Measurements from ENCODE around the gene PLAGL2.
"Not testable (repeated sequence)": the region's sequence is repeated elsewhere in the genome, so short reads cannot be mapped to it uniquely, and the experiment has no call there.

The PLAGL2 gene, protein sequence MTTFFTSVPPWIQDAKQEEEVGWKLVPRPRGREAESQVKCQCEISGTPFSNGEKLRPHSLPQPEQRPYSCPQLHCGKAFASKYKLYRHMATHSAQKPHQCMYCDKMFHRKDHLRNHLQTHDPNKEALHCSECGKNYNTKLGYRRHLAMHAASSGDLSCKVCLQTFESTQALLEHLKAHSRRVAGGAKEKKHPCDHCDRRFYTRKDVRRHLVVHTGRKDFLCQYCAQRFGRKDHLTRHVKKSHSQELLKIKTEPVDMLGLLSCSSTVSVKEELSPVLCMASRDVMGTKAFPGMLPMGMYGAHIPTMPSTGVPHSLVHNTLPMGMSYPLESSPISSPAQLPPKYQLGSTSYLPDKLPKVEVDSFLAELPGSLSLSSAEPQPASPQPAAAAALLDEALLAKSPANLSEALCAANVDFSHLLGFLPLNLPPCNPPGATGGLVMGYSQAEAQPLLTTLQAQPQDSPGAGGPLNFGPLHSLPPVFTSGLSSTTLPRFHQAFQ

DNA sequence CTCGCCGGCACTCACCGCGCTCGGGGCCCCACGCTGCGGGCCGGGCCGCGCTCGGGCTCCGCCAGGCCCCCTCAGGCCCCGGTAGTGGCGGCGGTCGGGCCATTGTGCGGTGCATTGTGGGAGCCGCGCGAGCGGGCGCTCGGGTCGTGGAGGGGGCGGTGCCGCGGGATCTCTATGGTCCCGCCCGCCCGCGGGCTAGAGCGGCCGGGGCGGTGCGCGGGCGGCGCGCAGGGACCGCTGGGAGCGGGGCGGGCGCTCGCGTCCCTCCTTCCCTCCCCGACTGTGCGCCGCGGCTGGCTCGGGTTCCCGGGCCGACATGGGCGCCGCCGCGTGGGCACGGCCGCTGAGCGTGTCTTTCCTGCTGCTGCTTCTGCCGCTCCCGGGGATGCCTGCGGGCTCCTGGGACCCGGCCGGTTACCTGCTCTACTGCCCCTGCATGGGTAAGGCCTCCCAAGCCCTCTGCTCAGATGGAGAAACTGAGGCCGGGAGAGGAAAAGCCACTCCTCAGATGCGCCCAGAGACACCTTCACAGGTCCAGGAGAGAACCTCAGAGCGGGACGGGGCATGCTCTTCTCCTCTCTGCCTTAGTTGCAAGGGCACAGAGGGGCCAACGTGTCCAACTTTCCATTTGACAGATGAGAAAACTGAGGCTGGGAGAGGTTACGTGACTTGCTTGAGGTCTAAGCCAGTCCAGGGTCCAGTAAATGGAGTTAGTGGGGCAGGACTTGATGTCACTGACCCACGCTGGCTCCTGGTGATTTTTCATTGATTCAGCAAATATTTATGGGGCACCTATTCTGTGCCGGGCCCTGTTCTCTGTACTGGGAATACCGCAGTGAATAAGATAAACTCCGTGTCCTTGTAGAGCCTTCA is at the start of gene PLAGL2, which contains the start of gene POFUT1:
Gene PLAGL2 (minus strand): TSS at position 118 of the 873 bp plus-strand sequence. CDS start 5,565 bp downstream, outside the sequence.
Gene POFUT1 (plus strand): TSS at position 255 of the 873 bp plus-strand sequence. CDS start 62 bp downstream, at position 317.
- peak; percentile 93 for DNase-seq

DNA sequence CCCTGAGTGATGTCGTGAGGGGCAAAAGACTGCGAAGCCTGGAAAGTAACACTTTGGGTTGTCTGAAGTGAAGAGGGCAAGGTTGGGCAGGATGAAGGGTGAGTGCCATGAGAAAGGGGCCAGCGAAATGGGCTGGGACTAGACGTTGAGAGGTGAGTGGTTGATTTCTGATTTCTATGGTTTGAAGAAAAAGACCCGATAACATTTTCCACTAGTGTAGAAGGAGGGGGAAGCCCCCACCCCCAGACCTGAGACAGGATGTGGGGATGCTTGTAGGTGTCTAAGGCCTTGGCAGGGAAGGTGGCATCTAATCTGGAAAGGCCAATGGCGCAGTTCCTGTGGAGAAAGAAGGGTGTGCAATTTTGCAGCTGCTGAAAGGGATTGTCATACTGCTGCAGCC is 44.6 kb upstream of the PLAGL2 start:
- no peak for DNase-seq

DNA sequence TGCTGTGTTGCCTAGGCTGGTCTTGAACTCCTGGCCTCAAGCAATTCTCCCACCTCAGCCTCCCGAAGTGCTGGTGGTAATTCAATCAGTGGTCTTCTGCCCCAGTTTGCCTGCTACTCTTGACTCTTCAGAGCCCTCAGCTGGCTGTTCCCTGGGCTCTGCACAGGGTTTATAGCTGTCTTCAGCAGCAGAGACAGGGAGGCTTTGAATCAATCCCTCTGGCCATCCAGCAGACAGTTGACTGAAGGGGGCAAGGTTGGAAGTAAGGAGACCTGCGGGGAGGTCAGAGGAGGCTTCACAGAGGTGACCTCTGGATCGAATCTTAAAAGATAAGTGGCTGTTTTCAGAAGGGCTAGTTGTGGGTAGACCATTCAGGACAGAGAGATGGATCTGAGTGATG is 43.9 kb upstream of the PLAGL2 start:
- DNase-seq = no peak

DNA sequence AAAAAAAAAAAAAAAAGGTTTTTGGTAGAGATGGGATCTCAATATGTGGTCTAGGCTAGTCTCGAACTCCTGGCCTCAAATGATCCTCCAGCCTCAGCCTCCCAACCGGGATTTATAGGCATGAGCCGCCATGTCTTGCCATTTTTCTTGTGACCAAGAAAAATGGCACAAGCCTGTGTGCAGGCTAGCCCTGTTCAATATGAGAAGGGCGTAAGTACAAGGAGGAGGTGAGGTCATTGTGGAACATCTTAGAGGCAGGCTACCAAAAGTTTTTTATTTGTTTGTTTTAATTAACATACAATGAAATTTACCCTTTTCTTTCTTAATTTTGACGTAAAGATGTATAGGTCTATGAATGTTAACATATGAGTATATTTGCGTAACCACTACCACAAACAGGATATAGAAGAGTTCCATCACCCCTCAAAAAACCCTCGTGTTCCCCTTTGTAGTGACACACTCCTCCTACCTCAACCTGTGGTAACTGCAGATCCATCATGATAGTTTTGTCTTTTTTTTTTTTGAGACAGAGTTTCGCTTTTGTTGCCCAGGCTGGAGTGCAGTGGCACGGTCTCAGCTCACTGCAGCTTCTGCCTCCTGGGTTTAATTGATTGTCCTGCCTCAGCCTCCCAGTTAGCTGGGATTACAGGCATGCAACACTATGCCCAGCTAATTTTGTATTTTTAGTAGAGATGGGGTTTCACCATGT is 41.6 kb upstream of the PLAGL2 start:
- DNase-seq = no peak

DNA sequence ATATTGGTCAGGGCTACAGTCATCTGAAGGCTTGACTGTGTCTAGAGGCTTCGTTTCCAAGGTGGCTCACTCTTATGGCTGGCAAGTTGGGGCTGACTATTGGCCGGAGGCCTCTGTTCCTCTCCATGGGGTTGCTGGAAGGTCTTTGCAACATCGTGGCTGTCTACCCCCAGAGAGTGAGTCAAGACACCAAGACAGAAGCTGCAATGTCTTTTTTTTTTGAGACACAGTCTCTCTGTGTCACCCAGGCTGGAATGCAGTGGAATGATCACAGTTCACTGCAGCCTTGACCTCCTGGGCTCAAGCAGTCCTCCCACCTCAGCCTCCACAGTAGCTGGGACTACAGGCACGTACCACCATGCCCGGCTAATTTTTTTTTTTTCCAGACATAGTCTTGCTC is 40.5 kb upstream of the PLAGL2 start:
- DNase-seq = no peak

DNA sequence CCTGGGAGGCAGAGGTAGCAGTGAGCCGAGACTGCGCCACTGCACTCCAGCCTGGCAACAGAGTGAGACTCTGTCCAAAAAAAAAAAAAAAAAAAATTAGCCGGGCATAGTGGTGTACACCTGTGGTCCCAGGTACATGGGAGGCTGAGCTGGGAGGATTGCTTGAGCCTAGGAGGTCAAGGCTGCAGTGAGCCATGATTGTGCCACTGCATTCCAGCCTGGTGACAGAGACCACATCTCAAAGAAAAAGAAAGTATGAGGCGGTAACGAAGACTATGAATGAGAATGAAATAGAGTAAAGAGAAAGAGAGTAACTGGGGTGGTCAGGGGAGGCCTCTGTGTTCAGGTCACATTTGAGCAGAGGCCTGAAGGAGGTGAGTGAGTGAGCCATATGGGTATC is 38.7 kb upstream of the PLAGL2 start:
- DNase-seq = not testable (repeated sequence)

DNA sequence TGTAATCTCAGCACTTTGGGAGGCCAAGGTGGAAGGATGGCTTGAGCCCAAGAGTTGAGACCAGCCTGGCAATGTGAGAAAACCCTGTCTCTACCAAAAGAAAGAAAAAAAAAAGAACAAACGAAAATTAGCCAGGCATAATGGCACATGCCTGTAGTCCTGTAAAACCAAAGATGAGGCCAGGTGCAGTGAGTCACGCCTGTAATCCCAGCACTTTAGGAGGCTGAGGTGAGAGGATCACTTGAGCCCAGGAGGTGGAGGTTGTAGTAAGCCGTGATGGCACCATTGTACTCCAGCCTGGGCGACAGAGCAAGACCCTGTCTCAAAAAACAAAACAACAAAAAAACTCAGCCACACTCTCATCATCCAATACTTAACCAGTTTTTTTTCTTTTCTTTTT is 37.4 kb upstream of the PLAGL2 start:
- no peak for DNase-seq

DNA sequence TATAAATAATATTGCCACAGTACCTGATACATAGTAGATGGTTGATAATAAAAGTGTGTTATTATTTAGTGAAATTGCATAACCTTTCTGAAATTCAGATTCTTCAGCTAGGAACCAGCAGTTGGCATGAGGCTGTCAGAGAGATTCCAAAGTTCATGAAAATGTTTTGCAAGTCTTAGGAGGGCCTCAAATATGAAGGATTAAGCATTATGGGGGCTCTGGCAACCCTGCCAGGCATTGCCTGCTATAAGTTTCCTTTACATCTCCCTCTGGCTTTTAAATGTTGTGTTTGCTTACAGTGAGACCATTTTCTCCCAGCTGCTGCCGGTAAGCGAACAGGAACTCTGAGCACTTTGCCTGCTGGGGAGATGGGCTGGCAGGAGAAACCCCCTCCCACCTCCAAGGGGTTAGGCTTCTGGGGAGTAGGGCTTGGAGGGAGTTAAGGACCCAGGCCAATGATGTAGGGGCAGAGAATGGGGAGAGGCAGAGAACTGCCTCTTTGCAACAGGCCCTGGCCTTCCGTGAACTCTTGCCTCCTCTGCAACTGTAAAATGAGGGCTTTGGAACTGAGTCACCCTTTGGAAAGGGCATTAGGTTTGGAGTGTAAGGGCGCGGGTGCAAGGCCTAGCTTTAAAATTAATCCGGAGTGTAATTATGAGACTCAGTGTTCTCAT is 36.7 kb upstream of the PLAGL2 start:
- no peak for DNase-seq

DNA sequence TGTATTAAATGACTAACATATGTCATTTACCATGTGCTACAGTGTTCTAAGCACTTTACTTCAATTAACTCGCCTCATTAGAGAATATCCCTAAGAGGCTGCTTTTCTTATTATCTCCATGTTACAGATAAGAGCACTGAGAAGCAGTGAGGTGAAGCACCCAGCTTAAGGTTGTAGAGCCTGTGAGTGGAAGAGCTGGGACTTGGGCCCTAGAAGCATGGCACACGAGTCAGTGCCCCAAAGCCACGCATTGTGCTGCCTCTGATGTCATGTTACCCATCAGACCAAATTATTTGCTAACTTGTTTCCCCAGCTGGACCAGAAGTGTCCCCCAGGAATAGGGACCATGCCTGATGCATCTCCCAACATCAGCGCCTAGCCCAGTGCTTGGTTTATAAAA is 34.3 kb upstream of the PLAGL2 start:
- DNase-seq = no peak

DNA sequence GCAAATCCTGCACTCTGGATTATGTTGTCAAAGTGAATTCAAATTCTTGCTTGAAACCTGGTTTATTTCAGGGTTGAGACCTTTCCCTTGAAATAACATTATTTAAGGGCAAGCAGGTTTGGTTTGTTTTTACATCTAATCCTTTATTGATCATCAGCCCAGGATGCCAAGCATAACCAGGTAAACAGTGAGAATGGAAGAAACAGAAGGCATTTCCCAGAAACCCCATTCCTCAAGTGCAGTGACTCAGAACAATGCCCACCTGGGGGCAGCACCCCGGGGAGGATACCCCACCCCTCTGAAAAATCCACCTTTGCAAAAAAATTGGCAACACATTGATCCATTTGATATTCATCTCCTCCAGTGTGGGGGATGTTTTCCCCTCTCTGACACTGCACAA is 32.7 kb upstream of the PLAGL2 start:
- peak; percentile 73 for DNase-seq

DNA sequence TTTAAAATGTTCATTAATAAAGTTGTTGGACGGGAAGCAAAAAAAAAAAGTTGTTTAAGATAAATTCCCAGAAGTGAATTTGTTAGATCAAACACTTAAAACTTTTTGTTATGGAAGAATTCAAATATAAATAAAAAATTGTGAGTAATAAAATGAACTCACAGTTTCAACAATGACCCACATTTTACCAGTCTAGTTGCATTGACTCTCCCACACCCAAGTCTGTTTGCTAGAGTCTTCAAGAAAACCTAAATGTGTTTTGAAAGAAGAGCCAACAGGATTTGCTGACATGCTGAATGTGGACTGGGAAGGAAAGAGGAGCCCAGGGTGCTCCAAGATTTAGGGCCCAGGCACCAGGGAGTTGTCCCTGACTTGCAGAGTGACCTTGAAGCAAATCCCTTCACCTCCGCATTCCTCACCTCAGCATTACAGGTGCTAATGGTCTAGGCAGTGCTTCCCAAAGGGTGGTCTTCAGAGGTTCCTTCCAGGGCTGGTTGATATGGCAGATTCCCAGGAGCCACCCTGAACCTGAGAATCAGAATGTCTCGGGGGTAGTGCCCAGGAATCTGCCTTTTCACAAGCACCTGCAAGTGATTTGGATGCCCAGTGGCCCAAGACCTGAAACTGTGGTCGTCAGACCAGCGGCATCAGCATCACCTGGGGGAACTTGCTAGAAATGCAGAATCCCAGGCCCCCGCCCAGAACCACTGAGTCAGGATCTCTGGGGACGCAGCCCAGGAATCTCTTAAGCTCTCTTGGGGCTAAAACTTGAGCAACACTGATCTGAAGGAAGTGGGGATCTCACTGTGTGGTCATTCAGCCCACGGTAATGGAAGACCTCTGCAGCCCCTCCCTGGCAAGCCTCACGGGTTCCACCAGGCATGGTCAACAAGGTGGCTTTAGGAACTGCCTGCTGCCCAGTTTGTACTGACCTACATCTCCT is 31.2 kb upstream of the PLAGL2 start:
- DNase-seq = no peak

DNA sequence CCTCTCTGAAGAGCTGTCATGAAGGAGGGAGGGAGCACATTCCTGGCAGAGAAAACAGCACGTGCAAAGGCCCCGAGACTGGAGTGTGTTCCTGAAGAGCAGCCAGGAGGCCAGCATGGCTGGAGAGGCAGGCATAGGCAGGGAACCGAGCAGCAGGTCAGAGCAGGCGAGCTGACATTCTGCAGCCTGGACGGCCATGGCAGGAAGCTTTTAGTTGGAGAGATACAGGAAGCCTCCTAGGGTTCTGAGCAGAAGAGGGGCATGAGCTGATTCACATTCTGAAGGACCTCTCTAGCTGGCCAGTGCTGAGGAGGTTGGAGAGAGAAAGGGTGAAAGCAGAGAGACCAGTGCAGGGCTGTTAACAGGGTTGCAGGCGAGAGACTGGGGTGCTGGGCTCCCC is 29.9 kb upstream of the PLAGL2 start:
- DNase-seq = no peak

DNA sequence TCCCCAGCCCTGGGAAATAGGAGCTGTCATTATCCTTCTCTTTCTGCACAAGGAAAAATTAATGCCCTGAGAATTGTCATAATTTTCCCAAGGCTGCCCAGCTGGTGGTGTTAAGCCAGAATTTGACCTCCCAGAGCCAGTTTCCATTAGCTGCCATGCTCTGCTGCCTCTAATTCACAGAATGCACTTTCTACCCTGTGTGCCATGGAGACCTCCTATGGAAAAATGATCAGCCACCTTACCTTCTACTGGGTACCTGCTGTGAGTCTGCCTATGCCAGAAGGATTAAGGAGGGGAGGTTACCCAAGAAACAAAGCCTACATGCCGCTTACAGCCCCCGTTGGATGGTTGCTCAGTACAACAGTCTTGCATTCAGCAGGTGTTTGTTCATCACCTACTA is 29.3 kb upstream of the PLAGL2 start:
- no peak for DNase-seq

DNA sequence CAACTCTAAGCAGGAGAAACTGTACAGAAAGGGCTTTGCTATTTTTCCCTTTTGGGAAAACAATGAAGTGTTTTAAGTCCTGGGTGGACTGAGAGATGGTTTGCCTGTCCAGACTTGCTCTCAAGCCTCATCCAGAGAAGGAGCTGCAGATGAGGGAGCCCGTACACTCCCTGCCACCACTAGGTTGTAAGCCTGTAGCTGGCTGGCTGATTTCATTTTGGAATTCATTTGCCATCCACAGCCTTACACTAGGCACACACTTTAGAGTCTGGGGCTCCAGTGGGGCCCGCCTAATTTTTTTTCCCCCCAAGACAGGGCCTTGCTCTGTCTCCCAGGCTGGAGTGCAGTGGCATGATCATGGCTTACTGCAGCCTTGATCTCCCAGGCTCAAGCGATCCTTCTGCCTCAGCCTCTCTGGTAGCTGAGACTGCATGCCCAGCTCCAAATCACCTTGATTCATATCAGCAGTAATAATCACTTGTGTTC is 28.5 kb upstream of the PLAGL2 start:
- no peak for DNase-seq

DNA sequence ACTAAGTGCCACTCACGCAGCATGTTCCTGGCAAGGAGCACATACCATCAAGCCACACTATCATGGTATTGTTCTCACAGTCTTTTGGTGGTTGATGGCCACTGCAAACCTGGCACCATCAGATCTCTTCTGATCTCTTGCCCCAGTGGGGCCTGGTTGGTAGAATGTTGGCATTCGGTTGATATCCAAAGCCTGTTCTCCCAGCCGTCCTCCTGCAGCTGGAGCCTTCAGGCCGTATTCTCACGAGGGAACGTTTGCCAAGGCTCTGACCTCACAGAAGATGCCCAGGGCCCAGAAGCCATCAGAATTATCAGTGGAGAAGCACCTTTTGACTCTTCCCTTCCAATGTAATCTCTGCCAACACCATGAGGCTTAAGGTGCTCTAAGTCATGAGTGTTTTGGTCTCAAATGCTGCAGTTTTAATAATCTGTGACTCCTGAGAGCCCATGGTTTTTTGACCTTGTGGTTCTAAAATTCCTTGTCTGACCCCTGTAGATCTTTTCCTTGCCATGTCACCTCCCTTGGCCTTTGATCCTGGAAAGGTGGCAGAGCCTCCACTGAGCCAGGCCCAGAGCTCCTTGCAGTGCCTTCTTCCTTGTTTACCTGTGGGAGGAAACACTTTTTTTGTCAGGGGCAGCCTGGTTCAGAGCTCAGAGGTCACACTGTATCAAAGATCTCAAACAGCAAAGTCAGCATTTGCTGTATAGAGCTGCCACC is 27.9 kb upstream of the PLAGL2 start:
- DNase-seq = no peak

DNA sequence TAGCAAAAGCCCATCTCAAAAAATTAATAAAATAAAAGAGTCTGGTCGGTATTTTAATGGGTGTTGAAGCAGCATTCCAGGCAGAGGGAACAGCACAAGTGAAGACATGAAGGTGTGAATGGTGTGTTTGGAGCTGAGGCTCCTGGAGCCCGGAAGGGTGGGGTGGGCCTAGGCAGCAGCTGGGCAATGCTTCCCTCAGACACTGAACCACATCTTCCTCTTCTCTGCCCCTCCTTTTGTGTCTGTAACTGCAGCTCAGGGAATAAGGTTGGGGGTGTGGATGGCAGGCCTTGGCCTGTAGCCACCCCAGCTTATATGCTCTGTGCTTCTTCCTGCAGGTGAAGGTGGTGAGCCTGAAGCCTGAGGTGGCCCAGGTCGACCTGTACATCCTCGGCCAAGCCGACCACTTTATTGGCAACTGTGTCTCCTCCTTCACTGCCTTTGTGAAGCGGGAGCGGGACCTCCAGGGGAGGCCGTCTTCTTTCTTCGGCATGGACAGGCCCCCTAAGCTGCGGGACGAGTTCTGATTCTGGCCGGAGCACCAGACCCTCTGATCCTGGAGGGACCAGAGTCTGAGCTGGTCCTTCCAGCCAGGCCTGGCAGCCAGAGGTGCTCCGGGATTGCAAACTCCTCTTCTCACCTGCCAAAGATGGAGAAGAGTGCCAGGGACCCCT is 26.7 kb upstream of the PLAGL2 start:
- DNase-seq = no peak

DNA sequence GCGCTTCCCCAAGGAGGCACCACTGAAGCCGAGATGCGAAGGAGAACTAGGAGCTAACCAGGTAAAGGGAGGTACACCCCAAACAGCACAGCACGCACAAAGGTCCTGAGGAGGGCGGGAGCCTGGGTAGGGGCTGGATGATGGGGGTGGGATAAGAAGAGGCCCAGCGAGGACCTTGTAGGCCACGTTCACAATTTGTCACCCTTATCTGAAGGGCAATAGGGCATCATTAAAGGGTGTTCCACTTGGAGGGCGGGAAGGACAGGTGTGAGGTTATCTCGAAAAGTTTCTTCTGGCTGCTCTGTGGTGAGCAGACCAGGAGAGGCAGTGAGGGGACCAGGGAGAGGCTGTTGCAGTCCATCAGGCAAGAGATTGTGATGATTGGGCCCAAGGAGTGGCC is 25.7 kb upstream of the PLAGL2 start:
- no peak for DNase-seq

DNA sequence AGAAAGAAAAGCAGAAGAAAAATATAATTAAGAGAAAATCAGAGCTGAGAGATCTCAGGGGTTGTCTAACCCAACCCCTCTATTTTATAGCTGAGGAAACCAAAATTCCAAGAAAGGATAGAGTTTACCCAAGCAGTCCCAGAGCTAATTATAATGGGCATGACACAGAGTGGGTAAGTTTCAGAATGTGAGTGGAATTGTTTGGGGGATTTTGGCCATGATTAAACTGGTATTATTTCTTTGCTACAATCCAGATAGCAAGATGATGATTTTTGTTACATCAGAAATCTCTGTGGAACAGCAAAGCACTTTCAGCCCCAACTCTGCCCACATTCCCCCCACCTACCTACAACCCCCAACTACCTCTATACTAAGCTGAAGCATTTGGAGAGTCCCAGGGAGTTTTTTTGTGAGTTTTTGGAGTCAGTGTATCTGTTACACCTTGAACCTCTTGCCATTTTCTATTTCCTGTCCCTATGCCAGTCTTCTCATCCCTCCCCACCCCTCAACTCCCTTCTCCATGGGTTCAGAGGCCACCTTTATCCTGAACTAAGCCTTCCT is 24.9 kb upstream of the PLAGL2 start:
- DNase-seq = no peak

DNA sequence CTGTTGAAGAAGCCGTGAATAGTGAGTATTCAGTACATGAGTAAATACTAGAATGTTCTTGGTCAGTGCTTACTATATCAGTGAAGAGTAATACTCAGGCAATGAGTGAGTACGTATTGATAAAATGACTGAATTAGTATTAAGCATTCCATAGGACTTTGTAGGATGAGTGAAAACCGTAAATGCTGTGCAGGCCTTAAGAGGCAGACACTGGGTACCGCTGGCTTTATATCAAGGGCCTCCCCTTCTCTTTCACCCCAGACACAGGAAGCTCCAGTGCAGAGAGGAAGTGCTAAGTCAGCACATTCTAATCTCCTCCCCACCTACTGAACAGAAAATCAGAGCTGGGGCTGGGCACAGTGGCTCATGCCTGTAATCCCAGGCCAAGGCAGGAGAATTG is 24.3 kb upstream of the PLAGL2 start:
- DNase-seq = no peak

DNA sequence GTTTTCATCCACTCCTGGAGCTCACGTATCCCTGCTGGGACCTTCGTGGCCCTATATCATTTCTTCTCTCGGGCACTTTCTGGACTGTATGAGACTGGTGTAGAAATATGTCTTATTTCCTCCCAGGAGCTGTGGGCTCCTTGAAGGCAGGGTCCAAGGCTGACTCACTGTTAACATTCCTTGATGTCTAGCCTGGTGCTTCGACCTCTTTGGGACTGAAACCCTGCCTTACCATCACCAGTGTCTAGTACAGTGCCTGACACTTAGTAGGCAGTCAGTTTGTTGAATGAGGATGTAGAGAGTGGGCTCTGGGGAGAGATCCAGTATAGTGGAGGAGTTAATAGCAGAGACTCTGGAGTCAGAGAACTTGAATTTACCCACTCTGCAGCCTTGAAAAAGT is 23.7 kb upstream of the PLAGL2 start:
- DNase-seq = no peak

All from NCI-H146 (cell line).